Naive thymus-derived CD8-positive, alpha-beta T cell (primary cell): ENCODE measurements around the gene SRPRA. TPM values are rescaled to one million over a fixed set of nuclear protein-coding genes. Genes with fewer than 3 reads are reported as not detected.
"Not testable (repeated sequence)": the region's sequence is repeated elsewhere in the genome, so short reads cannot be mapped to it uniquely, and the experiment has no call there.

Source experiments
- ATAC-seq, 2 donors: fragments of 150-1000 bp; cut with Tn5 transposase in 1 of 2; sonication (Bioruptor Pico), chemical (Tn5 transposase) in 1 of 2; 1 replicate in 1 of 2; 2 replicates in 1 of 2; pipeline ENCODE4 v1.10.0; 2021; ENCODE audit warnings: mild to moderate bottlenecking in 2 of 2, moderate library complexity in 2 of 2
- POLR2A ChIA-PET: fragments of 350-600 bp; sonication (Branson Sonifier 250); formaldehyde crosslinking; loops from one replicate; lab custom pipeline; 2021; ENCODE audit warnings: antibody characterized with exemption; lab: Charles Lee
- DNase-seq, 10 donors: peaks; one replicate each; pipeline versions ENCODE4 v3.0.0 to v3.0.0-alpha.2; 2020 to 2022
- H3K27ac Mint-ChIP-seq, 10 donors: one replicate each; pipeline ENCODE4 v1.8.0; 2020 to 2022; ENCODE audit warnings: mild to moderate bottlenecking in 10 of 10, mixed read lengths in 10 of 10, moderate library complexity in 4 of 10, inconsistent platforms in 1 of 10
- H3K27me3 Mint-ChIP-seq, 5 donors: one replicate each; pipeline ENCODE4 v1.8.0; 2021 to 2022; ENCODE audit warnings: mixed read lengths in 5 of 5
- H3K36me3 Mint-ChIP-seq, 3 donors: one replicate each; pipeline ENCODE4 v1.8.0; 2020 to 2022; ENCODE audit warnings: mixed read lengths in 3 of 3, mild to moderate bottlenecking in 2 of 3, inconsistent platforms in 1 of 3
- H3K4me1 Mint-ChIP-seq, 4 donors: one replicate each; pipeline ENCODE4 v1.8.0; 2021 to 2022; ENCODE audit warnings: mixed read lengths in 4 of 4
- H3K4me3 Mint-ChIP-seq, 10 donors: one replicate each; pipeline ENCODE4 v1.8.0; 2020 to 2022; ENCODE audit warnings: mild to moderate bottlenecking in 10 of 10, mixed read lengths in 10 of 10, moderate library complexity in 6 of 10, inconsistent platforms in 1 of 10
- H3K9me3 Mint-ChIP-seq, 9 donors: one replicate each; pipeline ENCODE4 v1.8.0; 2020 to 2022; ENCODE audit warnings: mixed read lengths in 9 of 9, mild to moderate bottlenecking in 3 of 9, inconsistent platforms in 1 of 9, moderate library complexity in 1 of 9
- polyA plus RNA-seq, 3 donors: library from polyadenylated mRNA; unstranded; fragments of 300-500 nt; fragmentation: Illumina TruSeq; gene quantifications; one replicate each; pipeline ENCODE4 v1.2.3, GENCODE V29; 2021
- total RNA-seq, 8 experiments: library from RNA in 2 of 8; stranded (reverse) in 2 of 8; gene quantifications; one replicate each; pipeline ENCODE4 v1.2.3 and lab custom pipeline; 2021 to 2026

The SRPRA gene
- total and polyA plus RNA-seq, 5 experiments from 2014 or later: 92.3 to 160 (median 134) TPM

DNA sequence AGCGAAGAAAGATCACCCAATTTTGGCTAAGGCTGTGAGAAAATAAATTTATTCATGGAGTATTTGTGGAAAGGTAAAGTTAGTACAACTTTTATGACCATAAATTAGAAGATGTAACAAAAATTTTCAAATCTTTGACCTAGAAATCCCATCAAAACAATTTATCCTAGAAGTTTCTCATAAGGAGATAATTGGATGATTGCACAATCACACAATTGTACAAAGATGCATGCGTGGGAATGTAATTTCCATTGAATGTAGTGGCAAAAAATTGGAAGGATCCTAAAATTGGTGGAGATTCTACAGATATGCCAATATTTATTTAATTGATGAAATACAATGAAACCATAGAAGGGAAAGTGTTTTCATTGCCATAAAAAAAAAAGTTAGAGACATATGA lies 11.6 kb downstream of the SRPRA start:
- no peak for DNase-seq
- H3K4me1 Mint-ChIP-seq: peaks cover 0 to 3% (median under 1%) of the 10 kb centered on the region in 4 donors
- ATAC-seq: no peak
- peaks cover 0 to 36% (median 4%) of the 10 kb centered on the region in 3 donors for H3K36me3 Mint-ChIP-seq
- H3K9me3 Mint-ChIP-seq: no peaks in the 10 kb centered on the region
- POLR2A ChIA-PET: no interaction called here
- H3K27ac Mint-ChIP-seq: peak overlapping the region in 4 of 10 donors; percentile 25 to 78 (median 40)
- no peak overlapping the region for H3K4me3 Mint-ChIP-seq
- H3K27me3 Mint-ChIP-seq: no peaks in the 10 kb centered on the region

DNA sequence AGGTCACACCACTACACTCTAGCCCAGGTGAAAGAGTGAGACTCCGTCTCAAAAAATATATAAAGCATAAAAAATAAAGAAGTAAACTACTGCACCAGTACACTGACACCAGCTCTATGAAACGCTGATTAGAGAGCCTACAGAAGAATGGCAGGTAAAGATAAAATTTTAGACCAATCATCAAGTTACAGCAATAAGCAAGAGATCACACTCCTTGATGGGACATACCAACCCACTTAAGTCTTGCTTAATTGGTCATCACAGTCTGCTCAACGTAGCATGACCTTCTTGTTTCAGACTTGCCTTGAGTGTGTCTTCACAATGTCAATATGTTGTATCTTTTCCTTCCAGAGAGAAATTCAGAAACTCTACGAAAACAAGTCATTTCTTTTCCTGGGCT lies 12.5 kb downstream of the SRPRA start:
- H3K4me1 Mint-ChIP-seq: peaks cover 0 to 3% (median 0%) of the 10 kb centered on the region in 4 donors
- H3K27ac Mint-ChIP-seq: peak overlapping the region in 4 of 10 donors; percentile 25 to 78 (median 36)
- H3K27me3 Mint-ChIP-seq: no peaks in the 10 kb centered on the region
- ATAC-seq (no peak), DNase-seq (no peak)
- POLR2A ChIA-PET: no interaction called here
- H3K9me3 Mint-ChIP-seq: no peaks in the 10 kb centered on the region
- H3K36me3 Mint-ChIP-seq: peaks cover 0 to 36% (median 4%) of the 10 kb centered on the region in 3 donors
- H3K4me3 Mint-ChIP-seq: no peak overlapping the region

- DNase-seq, H3K27me3 Mint-ChIP-seq, H3K9me3 Mint-ChIP-seq, ATAC-seq, H3K4me3 Mint-ChIP-seq, H3K4me1 Mint-ChIP-seq, POLR2A ChIA-PET: not testable (repeated sequence)
- Mint-ChIP-seq H3K36me3 (peaks cover 0 to 36% (median 4%) of the 10 kb centered on the region in 3 donors), H3K27ac (peak overlapping the region in 2 of 10 donors; percentile 46 to 75)
Observed at GRCh38 chr11:126255507-126255906, 13.2 kb downstream of the SRPRA start.

DNA sequence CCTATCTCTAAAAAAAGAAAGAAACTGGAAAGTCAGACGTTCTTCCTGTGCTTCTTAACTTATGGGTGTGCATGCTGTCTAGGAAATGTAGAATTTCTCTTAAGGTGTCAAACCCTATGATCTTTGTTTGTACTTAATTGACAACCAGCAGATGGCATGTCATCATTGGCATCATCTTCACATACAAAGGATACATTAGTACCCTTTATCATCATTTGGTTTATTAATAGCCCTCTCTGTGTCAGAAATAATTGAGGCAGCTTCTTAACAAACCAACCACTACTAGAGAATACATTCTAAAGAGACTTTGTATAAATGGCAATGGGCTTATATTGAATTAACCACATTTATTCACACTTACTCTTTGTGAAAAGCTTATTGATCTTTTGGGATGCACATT lies 13.9 kb downstream of the SRPRA start:
- Mint-ChIP-seq H3K4me3 (no peak overlapping the region), H3K4me1 (peaks cover 0 to 3% (median 0%) of the 10 kb centered on the region in 4 donors), H3K9me3 (no peaks in the 10 kb centered on the region), H3K36me3 (peaks cover 0 to 33% (median 4%) of the 10 kb centered on the region in 3 donors), H3K27ac (peak overlapping the region in 3 of 10 donors; percentile 22 to 46 (median 24)), H3K27me3 (no peaks in the 10 kb centered on the region)
- no peak for ATAC-seq
- no peak for DNase-seq
- POLR2A ChIA-PET: no interaction called here

- H3K36me3 Mint-ChIP-seq: peaks cover 0 to 38% (median 4%) of the 10 kb centered on the region in 3 donors
- POLR2A ChIA-PET: no interaction called here
- peak overlapping the region in 3 of 10 donors; percentile 9 to 27 (median 18) for H3K27ac Mint-ChIP-seq
- H3K4me1 Mint-ChIP-seq: peaks cover 0 to 3% (median 0%) of the 10 kb centered on the region in 4 donors
- ATAC-seq (no peak), DNase-seq (no peak)
- H3K4me3 Mint-ChIP-seq: no peak overlapping the region
- H3K9me3 Mint-ChIP-seq: no peaks in the 10 kb centered on the region
- no peaks in the 10 kb centered on the region for H3K27me3 Mint-ChIP-seq
Observed at GRCh38 chr11:126253265-126253664, 15.4 kb downstream of the SRPRA start.

GRCh38 chr11:126246636-126247035 lies 22.1 kb downstream of the SRPRA start:
- Mint-ChIP-seq H3K9me3 (no peaks in the 10 kb centered on the region), H3K36me3 (peaks cover 0 to 54% (median 7%) of the 10 kb centered on the region in 3 donors), H3K27ac (peak overlapping the region in 1 of 10 donors; percentile 22), H3K4me3 (no peak overlapping the region), H3K4me1 (no peaks in the 10 kb centered on the region), H3K27me3 (no peaks in the 10 kb centered on the region)
- DNase-seq (no peak), ATAC-seq (no peak)
- POLR2A ChIA-PET: no interaction called here

GRCh38 chr11:126233391-126233790 lies 35.3 kb downstream of the SRPRA start:
- DNase-seq (no peak), ATAC-seq (no peak)
- Mint-ChIP-seq H3K27ac (no peak overlapping the region), H3K36me3 (peaks cover 7 to 49% (median 9%) of the 10 kb centered on the region in 3 donors), H3K27me3 (no peaks in the 10 kb centered on the region), H3K4me1 (peaks cover 0 to 3% (median under 1%) of the 10 kb centered on the region in 4 donors), H3K4me3 (no peak overlapping the region), H3K9me3 (no peaks in the 10 kb centered on the region)
- POLR2A ChIA-PET: no interaction called here

- Mint-ChIP-seq H3K4me1 (peaks cover 0 to 3% (median under 1%) of the 10 kb centered on the region in 4 donors), H3K36me3 (peaks cover 6 to 42% (median 7%) of the 10 kb centered on the region in 3 donors), H3K27ac (no peak overlapping the region), H3K4me3 (no peak overlapping the region), H3K9me3 (no peaks in the 10 kb centered on the region), H3K27me3 (no peaks in the 10 kb centered on the region)
- POLR2A ChIA-PET: no interaction called here
- no peak for DNase-seq
- ATAC-seq: no peak
Observed at GRCh38 chr11:126232683-126233082, 36.0 kb downstream of the SRPRA start.

GRCh38 chr11:126231725-126232459 lies 36.8 kb downstream of the SRPRA start:
- POLR2A ChIA-PET: no interaction called here
- H3K4me1 Mint-ChIP-seq: peaks cover 0 to 3% (median under 1%) of the 10 kb centered on the region in 4 donors
- peak overlapping the region in 1 of 10 donors; percentile 71 for H3K27ac Mint-ChIP-seq
- peaks cover 6 to 42% (median 7%) of the 10 kb centered on the region in 3 donors for H3K36me3 Mint-ChIP-seq
- no peaks in the 10 kb centered on the region for H3K27me3 Mint-ChIP-seq
- no peak overlapping the region for H3K4me3 Mint-ChIP-seq
- no peaks in the 10 kb centered on the region for H3K9me3 Mint-ChIP-seq
- DNase-seq (no peak), ATAC-seq (no peak)

DNA sequence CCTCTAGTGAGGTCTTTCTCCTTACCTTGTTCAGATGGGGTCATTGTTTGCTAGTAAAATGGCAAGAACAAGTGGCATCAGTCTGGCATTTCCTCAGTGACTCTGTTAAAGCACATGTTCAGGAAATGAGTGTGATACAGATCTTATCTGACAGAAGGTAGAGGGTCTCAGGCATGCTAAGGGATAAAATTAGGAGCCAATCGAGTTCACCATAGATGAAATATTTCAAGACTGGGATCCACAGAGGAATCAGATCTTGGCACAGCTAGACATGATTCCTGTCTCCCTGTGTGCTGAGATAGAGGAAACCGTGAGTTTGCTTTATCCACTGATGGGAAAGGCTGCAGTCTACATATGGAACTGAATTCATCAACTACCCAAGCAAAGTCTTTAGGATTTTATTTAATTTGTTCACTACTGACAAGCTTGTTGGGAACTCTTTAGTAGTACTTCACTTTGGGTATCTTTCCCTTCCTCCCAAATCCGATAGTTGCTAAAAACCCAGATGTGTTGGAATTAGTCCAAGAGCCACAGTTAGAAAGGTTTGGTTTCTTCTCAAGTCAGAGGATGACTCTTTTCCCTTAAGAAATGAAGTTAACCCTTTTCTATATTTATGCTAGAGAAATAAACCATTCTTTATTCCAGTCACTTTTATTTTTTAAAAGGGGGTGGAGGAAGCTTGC lies 38.7 kb downstream of the SRPRA start:
- Mint-ChIP-seq H3K4me1 (peaks cover 0 to 5% (median under 1%) of the 10 kb centered on the region in 4 donors), H3K36me3 (peaks cover 0 to 24% (median 0%) of the 10 kb centered on the region in 3 donors), H3K27me3 (no peaks in the 10 kb centered on the region), H3K9me3 (no peaks in the 10 kb centered on the region), H3K4me3 (no peak overlapping the region), H3K27ac (peak overlapping the region in 2 of 10 donors; percentile 2 to 79)
- DNase-seq (no peak), ATAC-seq (no peak)
- POLR2A ChIA-PET: no interaction called here

- DNase-seq (no peak), ATAC-seq (no peak)
- Mint-ChIP-seq H3K9me3 (no peaks in the 10 kb centered on the region), H3K27me3 (no peaks in the 10 kb centered on the region), H3K4me1 (peaks cover 0 to 12% (median 7%) of the 10 kb centered on the region in 4 donors), H3K36me3 (peaks cover 0 to 20% (median 0%) of the 10 kb centered on the region in 3 donors), H3K4me3 (no peak overlapping the region), H3K27ac (no peak overlapping the region)
- POLR2A ChIA-PET: no interaction called here
Observed at GRCh38 chr11:126226334-126227084, 42.2 kb downstream of the SRPRA start.

GRCh38 chr11:126225295-126225665 lies 43.4 kb downstream of the SRPRA start:
- no peaks in the 10 kb centered on the region for H3K9me3 Mint-ChIP-seq
- H3K36me3 Mint-ChIP-seq: peaks cover 0 to 12% (median 0%) of the 10 kb centered on the region in 3 donors
- POLR2A ChIA-PET: no interaction called here
- DNase-seq: no peak
- ATAC-seq: no peak
- H3K4me3 Mint-ChIP-seq: no peak overlapping the region
- no peaks in the 10 kb centered on the region for H3K27me3 Mint-ChIP-seq
- H3K4me1 Mint-ChIP-seq: peaks cover under 1 to 15% (median 5%) of the 10 kb centered on the region in 4 donors
- H3K27ac Mint-ChIP-seq: no peak overlapping the region
